EH (cell line): ENCODE data around the gene MSANTD1.

Experiments
- DNase-seq: peaks from one replicate; pipeline ENCODE4 v3.0.0-alpha.2; 2015; ENCODE audit warnings: low read depth

Gene MSANTD1

DNA sequence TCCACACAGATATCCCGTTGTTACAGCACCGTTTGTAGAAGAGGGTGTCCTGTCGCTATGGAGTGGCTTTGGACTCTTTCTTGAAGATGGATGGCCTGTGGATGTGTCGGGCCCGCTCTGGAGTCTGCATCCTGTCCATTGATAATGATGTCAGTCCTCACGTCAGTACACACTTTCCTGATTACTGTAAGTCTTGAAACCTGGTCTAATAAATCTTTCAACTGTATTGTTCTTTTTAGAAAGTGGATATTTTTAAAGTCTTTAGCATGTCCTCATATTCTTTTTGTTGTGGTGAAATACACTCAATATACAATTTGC, 14.9 kb downstream of the MSANTD1 start:
- DNase-seq, result no peak

DNA sequence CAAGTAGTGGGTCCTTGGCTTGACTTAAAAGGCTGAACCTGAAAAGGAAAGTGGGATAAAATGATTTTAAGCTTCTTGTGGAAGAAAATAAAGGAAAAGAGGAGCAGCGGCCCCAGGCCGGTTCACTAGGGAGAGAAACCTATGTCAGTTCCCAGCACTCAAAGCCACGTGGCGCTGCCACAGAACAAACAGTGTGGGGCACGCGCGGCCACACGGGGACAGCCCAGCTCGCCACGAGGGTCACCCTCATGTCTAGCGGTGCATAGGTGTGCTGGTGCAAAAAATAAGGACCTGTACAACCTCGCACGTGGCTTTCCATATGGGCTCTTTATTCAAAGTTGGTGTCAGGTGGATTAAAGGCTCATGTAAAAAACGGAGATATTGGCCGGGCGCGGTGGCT, 17.1 kb downstream of the MSANTD1 start:
- no peak for DNase-seq

DNA sequence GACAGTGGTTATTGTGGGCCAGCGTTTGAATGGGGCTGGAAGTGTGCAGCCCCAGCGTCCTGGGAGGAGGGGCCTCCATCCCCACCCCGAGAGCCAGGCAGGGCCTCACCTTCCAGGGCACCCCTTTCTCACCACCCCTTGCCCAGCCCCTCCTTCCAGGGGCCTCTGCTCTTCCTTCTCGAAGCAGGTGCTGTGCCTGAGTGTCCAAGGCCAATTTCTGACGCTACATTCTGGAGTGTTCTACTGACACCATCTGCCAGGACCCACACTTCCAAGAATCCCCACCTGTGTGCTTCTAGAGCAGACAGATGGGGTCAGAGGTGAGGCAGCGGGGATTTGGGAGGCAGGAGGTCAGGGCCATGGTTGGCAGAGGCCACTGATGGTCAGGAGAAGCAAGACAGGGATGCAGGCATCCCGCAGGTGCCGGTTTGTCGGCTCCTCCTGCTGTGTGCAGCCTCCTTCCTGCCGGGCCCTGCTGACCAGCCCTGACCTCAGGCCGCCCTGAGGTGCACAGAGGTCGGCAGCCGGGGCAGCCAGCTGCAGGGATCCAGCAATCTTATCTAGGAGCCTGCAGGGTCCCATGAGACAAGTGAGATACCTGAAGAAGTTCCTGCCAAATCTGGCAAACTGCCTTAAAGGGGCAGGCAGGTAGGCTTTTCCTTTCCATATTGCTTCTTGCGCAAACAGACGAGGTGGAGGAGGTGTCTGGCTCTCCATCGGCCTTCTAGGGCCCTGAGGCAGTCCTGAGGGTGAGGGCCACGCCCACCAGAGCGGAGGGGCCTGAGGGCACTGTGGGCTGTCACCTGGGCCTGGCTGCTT, 18.8 kb downstream of the MSANTD1 start:
- no peak for DNase-seq

DNA sequence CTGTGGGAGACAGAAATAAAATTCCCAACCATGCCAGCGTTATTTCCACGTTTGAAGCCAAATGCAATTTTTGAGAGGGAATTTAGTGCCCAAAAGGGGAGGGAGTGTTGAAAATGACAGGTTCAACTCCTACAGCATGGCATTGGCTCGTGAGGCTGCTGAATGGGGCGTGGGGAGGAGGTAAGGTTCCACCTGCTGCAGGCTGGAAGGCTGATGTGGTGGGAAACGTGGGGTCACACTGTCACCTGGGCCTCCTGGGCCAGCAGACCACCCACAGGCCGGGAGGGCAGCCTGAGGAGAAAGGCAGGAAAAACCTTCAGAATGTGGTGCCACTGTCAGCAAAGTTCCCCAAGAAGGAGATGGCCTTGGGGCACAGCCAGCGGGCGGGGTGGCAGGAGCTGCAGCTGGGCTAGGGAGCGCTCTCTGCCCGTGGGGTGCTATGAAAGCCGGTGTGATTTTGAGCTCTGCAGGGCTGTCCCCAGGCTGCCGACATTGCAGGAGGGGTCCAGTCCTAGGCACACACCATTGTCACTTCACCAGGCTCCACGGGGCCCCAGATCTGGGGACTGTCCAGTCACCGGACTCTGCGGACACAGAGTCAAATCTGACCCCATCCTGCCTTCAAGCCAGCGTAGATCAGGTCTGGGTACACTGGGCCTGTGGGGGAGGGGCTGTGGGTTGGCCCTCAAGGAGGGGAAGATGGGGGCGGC, 19.6 kb downstream of the MSANTD1 start:
- DNase-seq, result no peak

DNA sequence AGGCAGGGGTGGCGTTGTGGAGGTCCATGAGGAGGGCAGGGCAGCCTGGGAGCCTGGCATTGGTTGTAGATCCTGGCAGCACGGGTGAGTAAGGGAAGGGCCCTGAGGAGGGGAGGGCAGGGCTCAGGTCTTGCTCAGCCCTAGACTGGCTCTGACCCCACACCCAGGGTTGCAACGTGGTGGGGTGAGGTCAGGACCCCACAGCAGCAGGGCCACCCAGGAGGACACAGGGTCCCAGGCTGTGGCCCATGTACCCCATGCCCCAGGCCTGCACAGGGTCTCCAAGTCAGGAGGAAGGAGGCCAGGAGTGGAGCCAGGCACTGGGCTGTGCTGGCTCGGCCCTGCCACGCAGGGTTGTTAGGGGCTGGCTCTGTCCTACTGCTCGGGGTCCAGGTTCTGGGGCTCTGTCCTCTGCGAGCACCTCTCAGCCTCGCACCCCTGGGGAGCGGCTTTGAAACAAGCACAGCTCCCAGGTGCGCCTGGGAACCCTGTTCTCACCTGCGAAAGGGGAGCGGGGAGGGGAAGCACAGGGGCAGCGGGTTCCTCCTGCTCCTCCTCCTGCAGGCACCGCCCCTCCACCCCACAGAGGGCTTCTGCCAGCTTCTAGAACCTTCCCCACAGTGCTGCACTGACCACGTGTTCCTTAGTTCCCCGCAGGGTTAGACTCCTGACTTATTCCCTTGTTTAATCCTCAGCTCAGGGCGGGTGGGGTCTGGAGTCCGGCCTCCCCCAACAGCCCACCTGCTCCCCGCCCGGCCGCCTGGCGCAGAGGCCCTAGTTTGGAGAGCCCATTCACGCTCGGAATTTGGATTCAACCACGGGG, 20.4 kb downstream of the MSANTD1 start:
- no peak for DNase-seq

DNA sequence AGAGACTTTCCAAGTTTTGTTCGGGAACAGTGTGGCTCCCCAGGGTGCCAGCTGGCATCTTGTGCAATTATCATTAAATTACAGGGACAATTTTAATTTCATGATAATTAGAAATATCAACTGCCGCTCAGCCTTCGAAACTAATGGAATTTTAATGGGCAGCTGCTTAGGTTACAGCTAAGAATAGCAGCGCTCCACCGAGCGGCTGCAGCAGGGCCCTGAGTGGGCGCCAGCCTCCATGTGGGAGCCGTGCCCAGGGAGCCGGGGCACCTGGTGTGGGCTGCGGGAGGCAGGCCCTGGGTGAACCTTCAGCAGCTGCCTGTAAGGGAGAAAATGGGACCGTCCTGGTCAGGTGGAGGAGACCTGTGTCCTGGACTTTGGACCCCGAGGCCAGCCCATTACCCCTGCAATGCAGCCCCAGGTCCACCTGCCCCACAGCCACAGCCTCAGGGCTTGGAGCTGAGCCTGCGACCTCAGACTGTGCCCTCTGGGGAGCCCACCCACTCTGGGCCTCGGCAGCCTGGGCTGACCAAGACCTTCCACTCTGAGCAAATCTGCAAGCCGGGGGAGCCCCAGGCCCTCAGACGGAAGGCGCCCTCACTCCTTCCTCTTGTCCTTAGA, 21.1 kb downstream of the MSANTD1 start:
- DNase-seq, result no peak

DNA sequence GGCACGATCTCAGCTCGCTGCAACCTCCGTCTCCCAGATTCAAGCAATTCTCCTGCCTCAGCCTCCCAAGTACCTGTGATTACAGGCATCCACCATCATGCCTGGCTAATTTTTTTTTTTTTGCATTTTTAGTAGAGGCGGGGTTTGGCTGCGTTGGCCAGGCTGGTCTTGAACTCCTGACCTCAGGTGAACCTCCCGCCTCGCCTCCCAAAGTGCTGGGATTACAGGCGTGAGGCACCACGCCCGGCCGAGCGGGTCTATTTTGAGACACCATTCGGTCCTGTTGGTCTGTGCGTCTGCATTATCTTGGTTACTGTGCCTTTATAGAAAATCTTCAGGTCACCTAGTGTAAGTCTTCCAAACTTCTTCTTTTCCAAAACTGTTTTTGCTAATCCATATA, 22.2 kb downstream of the MSANTD1 start:
- no peak for DNase-seq

DNA sequence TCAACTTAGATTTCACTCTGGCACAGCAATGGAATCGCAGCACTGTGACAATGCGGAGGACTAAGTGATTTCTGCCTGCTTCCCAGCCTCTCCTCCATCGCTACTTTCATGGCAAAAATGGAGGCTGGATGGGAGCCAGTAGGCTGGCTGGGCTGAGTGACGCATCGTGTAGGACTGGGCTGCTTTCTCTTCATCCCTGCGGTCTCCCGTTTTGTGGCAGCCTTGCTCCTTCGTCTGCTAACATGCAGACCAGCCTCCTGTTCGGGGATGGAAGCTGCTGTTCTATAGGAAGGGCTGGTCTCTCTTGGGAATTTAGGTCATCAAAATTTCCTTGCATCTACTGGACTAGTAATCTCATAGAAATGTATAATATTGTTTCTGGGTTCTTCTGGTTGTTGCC, 28.0 kb downstream of the MSANTD1 start:
- DNase-seq, result no peak

DNA sequence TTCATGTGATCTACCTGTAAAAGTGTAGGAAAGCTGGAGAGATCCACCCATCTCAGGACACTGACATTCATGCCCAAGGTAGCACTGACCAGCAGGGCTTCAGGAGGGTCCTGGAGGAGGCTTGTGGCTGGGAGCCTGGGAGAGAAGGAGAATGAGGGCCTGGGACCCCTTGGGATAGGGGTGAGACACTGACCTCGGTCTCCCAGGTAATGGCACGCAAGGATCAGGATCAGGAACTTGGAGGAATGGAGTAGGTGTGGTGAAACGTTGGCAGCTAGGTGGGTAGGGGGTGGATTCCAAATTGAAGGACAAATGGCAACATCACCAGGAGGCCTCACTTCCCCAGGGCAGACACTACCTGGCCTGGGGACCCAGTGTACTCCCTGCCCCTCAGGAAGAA, 31.5 kb downstream of the MSANTD1 start:
- DNase-seq, result no peak

DNA sequence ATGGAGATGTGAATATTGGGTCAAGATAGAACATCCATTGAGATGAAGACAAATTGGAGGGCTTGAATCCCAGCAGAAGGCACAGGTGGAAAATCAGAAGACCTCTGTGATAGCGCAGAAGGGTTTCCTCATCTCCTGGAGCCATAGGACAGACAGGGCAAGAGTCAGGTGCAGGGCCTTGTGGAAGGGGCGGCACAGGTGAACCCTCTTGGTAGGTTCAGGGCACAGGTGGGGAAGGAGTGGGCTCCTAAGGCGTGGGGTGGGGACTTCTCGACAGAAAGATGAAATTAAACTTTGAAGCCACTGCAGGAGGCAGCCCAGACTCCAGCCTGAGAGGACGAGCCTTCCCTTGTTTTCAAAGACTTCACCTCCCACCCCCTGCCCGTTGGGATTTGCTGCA, 34.5 kb downstream of the MSANTD1 start:
- no peak for DNase-seq

DNA sequence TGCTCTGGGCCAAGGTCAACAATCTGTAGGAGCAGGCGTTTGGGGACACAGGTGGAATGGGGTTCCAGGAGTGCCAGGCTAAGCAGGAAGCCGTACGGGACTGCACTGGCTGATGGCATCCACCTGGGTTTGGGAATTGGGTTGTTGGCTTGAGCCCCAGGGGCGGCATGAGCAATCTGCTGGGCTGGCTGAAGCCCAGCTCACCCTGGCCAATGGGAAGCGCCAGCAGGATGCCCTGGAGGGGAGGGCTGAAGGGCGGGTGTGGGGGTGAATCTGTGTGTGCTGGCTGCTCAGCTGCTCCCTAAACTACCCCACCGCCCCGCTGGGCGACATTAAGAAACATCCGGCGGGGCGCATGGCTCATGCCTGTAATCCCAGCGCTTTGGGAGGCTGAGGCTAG, 35.0 kb downstream of the MSANTD1 start:
- DNase-seq, result no peak

DNA sequence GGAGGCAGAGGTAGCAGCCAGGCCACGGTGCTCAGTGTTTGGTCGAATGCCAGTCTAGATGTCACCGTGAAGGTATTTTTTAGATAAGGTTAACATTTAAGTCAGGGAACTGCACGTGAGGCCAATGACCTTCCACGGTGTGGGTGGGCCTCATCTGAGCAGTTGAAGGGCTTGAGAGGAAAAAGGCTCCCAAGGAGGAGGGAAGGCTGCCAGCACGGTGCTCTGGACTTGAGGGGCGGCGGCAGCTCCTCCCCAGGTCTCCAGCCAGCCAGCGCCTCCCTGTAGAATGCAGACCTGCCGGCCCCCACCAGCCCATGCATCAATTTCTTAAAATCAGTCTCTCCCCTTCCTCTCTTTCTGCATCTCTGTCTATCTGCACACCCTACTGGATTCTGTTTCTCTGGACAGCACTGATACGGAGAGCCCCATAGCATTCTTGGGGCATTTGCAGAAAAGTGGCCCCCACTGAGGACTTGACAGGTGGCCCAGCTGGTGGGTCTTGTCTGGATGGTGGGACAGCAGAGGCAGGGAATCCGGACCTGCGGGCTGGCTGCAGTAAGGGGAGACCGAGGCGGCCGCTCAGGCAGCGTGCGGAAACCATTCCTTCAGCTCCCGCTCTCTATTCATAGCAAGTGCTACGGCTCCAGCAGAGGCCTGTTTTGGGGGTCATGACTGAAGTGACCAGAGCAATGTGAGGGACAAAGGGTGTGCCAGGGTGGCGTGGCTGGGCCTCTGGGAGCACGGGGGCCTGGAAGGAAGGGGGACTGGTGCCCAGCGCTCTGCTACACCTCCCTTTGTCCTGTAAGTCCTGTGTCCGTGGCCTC, 36.0 kb downstream of the MSANTD1 start:
- no peak for DNase-seq

DNA sequence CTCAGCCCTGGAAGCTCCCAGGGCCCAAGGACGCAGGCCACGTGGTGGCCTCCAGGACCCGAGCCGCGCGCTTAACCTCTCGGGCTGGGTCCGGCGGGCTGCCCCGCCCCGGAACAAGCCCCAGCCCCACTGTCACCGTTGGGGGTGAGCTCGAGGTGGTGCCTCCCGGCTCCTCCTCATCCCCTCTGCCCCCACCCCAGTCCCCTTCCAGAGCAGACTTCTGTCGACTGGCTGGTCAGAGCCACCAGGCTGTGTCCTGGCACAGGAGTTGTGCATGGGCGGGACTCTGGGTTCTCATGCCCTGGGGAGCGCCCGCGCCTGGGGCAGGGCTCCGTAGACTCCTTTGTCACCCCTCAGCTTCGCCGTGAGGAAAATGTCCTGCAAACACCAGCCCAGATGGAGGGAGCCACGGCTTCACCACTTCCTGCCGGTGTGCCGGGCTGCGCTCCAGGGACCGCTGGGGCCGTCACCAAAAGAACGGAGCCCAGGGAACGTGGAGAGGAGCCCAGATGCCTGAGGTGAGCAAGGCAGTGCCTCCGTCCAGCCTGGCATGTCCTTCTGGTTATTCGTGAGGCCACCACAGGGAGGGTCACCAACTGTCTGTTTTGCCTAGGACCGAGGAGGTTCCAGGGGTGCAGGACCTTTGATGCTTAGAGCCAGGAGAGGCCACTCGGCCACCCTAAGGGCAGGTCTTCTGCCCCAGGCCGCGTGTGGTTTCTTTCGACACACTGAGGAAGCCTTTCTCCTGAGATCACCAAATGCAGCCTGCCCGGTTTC, 36.8 kb downstream of the MSANTD1 start:
- DNase-seq, result peak; percentile 84

DNA sequence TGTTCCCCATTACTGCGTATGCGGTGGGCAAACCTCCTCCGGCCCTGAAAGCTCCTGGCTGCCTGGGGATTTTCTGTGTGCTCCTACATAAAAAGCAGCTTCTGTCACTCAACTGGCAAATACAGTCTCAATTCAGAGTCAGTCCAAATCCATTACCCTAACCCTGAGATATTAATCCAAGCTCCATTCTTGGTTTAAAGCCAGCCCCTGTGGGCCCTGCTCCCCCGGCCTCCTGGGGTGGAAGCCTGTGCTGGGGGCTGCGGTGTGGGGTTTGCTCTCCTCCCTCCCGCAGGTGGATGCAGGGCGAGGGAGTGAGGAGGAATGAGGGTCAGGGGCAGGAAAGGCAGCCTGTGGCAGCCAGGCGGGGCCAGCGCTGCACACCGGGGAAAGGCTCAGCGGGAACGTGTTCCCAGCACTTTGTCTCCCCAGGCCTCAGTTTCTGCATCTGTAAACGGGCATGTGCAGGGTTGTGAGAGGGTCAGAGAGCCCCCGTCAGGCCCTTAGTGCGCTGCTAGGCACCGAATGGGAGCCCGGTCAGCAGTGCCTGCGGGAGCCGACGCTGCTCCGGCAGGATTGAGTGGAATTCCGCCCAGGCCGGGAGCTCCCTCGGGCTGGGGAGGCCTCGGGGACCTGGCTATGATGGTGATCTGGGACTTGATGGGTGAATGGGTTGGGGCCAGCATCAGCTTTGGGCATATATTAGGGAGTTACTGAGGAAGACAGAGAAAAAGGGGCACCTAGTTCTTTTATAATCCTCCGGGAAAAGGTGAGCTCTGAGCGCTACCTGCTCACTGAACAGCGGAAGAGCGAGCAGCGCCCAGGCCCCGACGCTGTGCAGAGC, 37.6 kb downstream of the MSANTD1 start:
- no peak for DNase-seq

DNA sequence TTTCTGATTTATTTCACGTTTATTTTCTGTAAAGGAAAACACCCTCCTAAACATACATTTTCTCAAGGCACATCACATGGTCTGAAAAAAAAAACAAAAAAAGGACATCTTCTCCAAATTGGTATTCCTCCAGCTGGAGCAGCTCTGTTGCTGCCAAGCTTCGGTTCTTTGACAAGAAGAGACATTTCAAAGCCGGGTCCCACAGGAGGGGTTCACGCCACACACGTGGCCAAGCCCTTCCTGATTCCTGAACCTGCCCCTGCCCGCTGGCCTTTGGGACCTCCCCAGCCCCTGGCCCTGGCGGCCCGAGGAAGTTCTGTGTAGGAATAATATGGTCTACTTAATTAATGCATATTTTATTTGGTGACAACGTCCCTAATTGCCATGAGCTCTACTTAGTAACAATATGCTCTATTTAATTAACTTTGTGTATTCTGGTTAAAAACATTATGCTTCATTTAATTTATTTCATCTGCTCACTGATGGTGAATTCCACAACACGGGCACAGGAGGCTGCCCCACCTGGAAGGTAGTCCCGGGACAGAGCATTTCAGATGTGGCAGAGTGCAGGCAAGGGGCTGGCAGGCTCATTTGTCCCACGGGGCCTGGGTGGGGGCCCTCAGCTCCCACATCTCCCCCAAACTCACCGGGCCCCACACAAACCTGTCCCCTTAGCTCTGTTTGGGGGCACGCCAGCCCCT, 38.5 kb downstream of the MSANTD1 start:
- no peak for DNase-seq

DNA sequence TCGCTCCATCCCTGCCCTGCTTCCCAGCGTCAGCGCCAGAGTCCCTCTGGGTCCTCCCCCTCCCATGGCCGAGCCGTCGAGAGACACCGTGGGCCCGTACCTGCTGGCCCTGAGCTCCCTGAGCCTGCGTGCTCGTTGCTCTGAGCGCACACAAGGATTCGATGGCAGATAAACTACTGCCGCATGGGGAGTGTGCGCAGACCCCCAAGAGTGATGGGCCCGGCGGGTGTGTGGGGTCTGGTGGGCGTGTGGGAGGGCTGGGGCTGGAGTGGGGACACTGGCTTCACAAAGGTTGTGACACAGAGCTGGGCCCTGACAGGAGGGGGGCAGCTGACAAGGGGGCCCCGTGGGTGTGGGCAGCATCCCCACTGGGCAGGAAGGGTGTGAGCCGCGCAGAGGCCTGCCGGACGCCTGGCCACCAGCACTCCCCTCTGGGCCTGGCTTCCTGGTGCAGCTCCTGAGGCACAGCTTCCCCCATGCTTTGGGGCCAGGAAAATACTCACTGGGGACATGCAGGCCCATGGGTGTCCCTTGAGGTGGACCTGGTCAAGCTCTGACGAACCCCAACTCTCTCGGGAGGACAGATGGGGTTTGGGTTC, 39.1 kb downstream of the MSANTD1 start:
- no peak for DNase-seq

DNA sequence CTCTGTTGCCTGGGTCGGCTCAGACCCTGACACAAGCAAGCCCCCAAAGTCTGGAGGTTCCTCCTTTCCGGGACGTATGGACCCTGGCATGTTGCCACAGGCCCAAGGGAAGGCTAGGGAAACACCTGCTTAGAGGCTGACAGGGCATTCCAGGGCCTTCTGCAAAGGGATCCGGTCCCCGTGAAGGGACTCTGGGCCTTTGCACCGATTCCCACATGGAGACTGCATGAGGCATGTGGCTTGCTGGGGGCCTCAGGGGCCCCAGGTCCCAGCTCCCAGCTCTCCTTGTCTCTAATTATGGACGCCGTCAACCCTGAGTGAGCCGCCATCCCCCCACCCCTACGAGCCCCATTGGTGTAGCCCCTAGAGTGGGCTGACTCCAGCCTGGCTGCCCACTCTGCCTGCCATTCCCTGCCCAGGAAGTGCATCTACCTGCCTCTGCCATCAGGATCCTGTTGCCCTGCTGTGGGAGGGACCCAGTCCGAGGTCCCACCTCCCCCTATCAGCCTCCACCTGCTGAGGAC, 39.7 kb downstream of the MSANTD1 start:
- no peak for DNase-seq

DNA sequence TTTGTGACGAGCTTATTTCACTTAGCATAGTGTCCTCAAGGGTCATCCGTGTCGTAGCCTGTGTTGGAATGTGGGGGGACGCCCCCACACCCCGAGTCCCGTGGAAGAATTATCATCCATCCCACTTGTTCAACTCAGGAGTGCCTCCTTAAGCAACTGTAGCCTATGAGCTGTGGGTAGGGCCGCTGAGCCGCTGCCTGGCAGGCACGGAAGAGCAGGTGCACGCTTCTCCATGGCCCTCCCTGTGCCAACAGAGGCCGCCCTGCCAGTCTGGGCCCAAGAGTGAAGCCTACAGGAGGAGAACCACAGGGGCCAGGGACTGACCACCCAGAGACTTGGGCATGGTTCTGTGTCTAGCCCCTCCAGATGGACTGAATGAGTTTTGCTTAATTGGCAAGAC, 41.5 kb downstream of the MSANTD1 start:
- no peak for DNase-seq

DNA sequence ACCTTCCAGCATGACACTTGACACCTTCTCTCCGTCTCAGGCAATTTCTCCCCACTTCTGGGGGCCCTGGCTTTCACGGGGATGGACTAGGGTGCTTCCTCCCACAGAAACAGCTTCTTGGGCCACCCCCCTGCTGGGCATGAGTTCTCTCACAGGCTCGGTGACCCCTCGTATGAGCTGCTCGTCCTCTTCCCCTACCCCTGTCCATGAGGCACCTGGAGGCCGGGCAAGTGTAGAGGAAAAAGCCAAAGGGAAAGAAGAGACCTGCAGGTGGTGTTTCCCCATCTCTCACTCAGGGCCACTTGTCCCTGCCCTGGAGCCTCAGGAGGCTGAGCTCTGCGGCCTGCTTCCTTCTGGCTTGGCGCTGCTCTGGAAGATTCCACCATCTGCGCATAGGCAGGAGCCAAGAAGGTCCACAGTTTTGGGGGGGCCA, 41.9 kb downstream of the MSANTD1 start:
- DNase-seq, result no peak
